Activated CD4-positive, alpha-beta T cell treated with anti-CD3 and anti-CD28 coated beads, Interleukin-2, amount 50 U/mL, for 1 hour (primary cell): ENCODE measurements around the gene LUC7L3.
"Not testable (repeated sequence)": the region's sequence is repeated elsewhere in the genome, so short reads cannot be mapped to it uniquely, and the experiment has no call there.

Experiments used
- DNase-seq: peaks from one replicate; pipeline ENCODE4 v3.0.0-alpha.2; 2020

LUC7L3 gene

DNA sequence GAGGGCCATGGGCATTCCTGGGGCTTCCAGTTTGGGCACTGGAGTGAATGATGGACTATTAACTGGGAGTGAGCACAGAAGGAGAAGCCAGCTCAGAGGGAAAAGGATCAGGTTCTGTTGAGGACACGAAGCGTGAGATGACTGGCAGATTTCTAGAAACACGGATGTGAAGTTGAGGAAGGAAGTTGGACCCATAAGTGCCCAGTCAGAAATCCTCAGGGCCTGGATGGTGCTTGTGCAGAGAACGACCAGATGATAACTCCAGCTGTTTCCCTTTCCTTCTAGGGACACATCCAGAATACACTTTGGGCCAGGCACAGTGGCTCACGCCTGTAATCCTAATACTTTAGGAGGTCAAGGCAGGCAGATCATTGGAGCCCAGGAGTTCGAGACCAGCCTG, 71.2 kb downstream of the LUC7L3 start:
- DNase-seq = no peak

DNA sequence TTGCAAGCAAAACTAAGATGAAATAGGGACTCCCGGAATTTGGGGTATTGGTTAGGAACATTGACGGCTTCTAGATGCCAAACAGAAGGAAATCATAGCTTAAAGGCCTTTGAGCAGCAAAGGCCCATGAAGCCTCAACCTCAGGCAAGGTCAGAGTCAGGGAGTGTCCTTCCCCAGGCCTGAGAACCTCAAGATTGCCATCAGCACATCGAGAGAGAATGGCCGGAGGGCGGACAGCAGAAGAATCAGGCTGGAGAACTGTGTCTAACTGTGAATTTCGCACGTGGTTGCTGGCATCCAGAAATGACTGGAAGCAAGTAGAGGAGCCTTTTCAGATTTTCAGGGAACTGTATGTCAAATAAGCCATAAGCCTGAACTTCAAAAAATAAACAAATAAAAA, 72.7 kb downstream of the LUC7L3 start:
- no peak for DNase-seq

DNA sequence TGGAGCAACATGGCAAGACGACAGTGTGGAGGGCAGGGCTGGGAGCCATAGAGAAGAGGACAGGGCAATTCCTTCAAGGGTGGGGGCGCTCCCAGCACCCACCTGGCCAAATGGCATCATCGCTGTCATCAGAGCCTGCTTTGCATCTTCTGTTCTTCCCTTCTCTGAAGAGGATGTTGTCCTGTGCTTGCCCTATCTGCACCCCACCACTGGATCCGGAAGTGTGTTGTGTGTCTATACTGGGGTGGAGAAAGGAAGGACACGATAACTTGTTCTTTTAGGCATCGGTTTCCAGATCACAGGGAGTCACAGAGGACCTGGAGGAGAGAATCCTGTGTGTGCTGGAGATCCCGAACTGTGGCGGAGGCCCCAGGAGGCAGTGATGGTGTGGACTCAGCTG, 73.6 kb downstream of the LUC7L3 start:
- DNase-seq = no peak

DNA sequence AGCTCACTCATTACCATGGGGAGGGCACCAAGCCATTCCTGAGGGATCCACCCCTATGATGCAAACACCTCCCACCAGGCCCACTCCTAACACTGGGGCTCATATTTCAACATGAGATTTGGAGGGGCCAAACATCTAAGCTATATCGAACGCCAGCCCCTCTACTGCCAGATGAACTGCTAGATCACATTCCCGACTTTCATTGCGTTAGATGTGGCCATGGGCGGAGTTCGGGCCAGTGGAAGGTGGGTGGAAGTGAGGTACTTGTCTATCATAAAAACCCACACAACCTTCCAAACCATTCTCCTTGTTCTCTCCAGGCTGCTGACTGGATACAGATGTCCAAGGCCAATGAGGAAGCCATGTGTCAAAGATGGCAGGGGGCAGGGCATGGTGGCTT, 75.0 kb downstream of the LUC7L3 start:
- no peak for DNase-seq

DNA sequence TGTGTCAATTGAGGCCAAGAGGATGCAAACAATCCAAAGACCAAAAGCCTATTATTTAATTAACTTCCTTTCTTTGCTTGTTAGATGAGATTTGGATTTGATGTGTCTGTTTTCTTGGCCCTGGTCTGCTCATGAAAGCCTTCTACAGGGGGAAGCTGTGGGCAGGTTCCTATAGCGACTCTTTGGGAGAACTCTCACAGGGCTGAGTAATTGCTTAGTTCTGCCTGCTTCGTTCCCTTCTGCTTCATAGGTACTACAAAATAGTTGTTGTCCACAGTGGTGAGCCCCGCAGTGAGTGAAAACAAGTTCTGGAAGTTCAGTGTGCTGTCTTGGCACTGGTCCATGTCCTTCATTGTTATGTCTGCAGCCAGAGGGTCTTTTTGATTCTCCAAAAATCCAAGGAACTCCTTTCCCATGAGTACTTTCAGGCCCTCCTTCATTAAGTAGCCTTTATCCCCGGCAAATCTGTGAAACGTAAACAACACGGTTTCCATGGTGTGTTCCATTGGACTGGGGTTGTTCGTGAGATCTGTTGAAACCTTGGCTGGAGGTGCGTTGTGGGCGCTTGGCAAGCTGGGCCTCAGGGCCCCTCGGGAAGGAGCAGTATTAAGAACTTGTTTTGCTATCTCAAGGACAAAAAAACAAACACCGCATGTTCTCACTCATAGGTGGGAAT, 77.9 kb downstream of the LUC7L3 start:
- no peak for DNase-seq

DNA sequence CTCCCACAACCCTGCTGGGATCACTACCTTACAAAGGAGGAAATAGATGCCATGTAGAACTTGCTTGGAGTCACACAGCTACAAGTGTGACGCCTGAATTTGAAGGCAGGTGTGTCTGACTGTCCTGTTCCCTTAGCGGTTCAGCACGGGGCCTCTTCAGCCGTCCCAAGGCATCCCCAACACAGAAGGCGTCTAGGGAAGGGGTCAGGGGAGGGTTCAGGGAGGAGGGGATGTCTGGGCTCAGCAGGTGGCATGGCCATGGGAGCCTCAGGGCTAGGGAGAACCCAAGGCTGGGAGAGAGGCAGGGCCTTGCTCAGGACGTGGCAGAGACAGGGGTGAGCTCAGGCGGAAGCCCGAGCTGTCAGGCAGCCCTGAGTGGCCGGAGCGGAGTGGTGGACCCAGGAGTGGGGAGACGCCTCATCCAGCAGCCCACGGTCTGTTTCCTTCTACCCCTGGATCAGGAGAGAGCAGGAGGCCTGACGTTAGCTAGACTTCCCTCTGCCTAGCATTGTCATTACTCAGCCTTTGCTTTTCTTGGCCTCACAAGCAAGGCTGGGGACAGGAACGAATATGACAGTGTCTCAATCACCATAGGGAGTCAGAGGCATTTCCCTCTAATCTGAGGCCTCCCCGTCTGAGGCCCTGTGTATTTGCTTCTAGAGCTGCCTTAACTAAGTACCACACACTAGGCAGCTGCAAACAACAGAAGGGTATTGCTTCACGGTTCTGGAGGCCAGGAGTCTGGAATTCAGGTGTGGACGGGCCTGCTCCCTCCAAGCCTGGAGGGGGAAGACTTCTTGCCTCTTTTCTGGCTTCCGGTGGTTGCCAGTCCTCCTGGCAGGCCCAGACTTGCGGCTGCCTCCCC, 79.3 kb downstream of the LUC7L3 start:
- no peak for DNase-seq

DNA sequence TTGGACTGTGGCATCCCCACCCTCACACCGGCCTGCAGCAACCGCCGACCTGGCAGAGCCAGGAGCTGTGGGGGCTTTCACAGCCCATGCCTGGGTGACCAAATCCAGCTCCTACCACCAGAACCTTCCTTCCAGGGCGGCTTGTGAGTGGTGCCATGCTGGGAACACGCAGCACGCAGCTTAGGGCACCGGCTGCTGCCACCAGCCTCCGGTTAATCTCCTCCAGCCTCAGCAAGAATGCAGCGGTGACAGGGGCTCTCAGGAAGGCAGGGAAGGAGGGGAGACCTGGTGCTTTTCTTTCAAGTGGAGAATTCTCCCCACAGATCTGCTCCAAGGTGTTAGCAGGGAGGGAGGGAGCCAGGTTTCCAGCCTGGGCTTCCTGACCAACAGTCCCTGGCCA, 80.2 kb downstream of the LUC7L3 start:
- no peak for DNase-seq

DNA sequence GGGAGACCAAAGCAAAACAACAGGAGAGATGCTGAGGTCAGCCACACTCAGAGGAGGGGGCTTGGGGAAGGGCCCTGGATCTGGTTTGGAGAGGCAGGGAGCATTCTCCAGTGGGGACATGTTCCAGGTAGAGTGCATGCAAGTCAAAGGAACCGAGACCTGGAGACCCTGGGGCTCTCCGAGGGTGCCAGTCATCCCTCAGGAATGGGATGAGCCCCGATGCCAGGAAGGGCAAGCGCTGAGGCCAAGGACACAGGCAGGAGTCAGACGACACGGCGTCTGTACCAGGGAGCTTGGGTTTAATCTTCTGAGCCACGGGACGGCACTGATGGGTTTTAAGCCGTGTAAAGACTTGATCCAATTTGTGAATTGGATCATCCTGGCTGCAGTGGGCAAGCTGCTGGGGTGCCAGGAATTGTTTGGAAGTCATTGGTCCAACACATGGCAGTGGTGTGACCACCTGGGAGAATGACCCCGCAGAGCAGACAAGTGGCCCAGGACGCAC, 80.8 kb downstream of the LUC7L3 start:
- DNase-seq = no peak

DNA sequence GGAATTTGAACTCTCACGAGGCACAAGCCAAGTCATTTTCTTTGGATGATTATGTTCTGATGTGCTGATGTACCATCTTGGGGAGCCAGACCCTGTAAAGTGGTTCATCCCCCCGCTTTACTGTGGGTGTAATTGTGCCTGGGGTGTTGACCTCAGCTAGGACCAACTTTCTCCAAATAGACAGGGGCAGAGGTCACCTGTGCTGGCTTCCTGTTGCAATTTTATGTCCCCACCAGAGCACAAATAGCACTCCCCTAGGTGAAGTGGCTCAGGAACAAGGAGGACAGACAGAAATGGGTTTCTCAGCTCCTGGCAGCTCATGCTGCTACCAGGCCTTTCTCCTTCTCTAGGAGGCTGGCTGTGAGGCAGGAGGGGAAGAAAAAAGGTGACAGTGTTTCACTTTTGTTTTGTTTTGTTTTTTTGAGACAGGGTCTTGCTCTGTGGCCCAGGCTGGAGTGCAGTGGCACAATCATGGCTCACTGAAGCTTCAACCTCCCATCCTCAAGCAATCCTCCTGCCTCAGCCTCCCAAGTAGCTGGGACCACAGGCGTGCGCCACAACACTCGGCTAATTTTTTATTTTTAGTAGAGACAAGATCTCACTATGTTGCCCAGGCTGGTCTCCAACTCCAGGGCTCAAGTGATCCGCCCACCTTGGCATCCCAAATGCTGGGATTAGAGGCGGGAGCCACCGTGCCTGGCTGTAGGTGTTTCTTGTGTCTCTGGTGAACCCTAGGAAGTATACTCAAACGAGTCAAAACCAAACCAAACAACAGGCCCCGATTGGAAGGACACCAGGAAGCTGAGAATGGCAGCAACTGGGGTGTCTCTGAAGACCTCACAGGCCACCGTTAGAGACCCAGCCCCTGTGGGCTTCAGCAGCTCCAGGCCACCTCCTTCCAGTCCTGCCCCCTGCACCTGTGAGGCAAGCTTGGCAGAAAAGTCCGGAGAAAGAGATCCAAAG, 83.5 kb downstream of the LUC7L3 start:
- DNase-seq = no peak

DNA sequence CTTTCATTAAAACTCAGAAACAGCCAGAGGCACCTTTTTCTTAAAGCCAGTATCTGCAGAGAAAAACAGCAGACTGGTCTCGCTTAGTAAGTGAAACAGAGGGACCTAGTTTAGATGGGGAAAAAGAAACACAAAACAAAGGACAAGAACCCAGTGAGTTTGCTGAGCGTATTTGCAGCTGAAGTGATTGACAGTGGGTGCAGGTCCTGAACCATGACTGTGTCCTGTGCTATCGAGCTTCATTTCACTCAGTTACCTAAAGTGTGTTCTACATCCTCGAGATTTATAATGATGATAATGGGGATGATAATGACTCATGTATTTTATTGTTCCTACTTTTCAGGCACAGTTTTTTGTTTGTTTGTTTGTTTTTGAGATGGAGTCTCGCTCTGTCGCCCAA, 84.3 kb downstream of the LUC7L3 start:
- no peak for DNase-seq

DNA sequence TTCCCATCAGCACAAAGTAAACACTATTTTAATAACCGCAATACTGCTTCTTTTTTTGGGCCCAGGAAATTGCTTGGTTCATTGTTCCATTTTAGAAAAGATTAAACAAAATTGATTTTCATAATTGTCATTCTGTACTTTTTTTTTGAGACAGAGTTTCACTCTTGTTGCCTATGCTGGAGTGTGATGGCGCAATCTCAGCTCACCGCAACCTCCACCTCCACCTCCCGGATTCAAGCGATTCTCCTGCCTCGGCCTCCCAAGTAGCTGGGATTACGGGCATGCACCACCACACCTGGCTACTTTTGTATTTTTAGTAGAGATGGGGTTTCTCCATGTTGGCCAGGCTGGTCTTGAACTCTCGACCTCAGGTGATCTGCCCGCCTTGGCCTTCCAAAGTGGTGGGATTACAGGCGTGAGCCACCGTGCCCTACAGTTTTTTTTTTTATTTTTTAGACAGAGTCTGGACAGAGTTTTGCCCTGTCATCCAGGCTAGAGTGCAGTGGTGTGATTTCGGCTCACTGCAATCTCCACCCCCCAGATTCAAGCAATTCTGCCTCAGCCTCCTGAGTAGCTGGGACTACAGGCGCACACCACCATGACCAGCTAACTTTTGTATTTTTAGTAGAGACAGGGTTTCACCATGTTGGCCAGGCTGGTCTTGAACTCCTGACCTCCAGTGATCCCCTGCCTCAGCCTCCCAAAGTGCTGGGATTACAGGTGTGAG, 85.5 kb downstream of the LUC7L3 start:
- not testable (repeated sequence) for DNase-seq

DNA sequence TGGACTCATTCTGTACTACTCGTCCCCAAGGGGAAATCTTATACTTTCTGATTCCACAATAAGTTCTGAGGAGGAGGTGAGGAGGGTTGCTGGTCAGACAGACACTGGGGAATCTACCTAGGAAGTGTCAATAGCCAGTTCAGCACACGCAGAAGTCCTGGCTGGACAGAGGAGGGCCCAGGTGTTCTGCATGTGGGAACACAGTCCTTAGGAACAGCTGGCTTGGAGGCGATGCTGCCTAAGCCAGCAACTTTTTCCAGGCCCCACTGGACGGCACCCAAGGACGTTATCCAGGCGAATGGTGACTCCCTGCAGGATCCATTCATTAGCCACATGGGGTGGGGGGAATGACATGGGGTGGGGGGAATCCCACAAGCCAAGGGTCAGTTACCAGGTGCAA, 86.1 kb downstream of the LUC7L3 start:
- DNase-seq = no peak
